HG02798 (cell line): ENCODE measurements around the gene LIMS2.

Experiments used
- ATAC-seq: cut with Tn5 transposase; IDR thresholded peaks from one replicate; pipeline ENCODE4 v1.9.1; 2021; ENCODE audit warnings: mild to moderate bottlenecking; ENCODE audit not compliant: unreplicated experiment, poor library complexity

The LIMS2 gene

GRCh38 chr2:127590386-127591190 lies 84.7 kb downstream of the LIMS2 start:
- ATAC-seq = no peak

- no peak for ATAC-seq
These were observed 85.5 kb downstream of the LIMS2 start for GRCh38 chr2:127589841-127590240.

- no peak for ATAC-seq
These were observed 86.0 kb downstream of the LIMS2 start for GRCh38 chr2:127589358-127589757.
